Umbilical cord (tissue), 2 donors: ENCODE data around the gene TUBB8. TPM values are rescaled to one million over a fixed set of nuclear protein-coding genes. Genes with fewer than 3 reads are reported as not detected.
"Not testable (repeated sequence)": the region's sequence is repeated elsewhere in the genome, so short reads cannot be mapped to it uniquely, and the experiment has no call there.

Experiments
- DNase-seq: peaks from one replicate; pipeline ENCODE4 v3.0.0-alpha.2; 2015; ENCODE audit warnings: low spot score
- total RNA-seq: library from RNA; depleted of rRNA; stranded (reverse); fragments of >200 nt; gene quantifications from one replicate; pipeline ENCODE4 v1.2.3, GENCODE V29; 2014; ENCODE audit warnings: low replicate concordance; ENCODE audit not compliant: insufficient read depth

Gene TUBB8
- total RNA-seq, 1 donor from 2014 or later: 0.24 TPM

- DNase-seq: not testable (repeated sequence)
Observed at GRCh38 chr10:47864-48263, 1.2 kb downstream of the TUBB8 start.

DNA sequence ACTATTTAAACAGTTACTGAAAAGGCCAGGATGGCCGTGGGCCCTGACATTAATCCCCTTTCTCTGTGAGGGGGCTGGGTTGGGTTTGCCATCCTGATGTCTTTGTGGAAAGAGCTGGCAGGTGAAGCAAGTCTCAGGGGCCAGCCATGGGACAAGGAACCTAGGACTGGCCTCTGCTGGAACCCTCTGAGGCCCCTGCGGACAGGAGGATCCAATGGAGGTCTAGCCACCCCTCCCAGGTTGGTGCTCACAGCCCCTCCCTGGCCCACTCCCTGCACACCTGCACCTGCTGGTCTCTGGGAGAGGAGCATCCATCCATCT, 35.8 kb downstream of the TUBB8 start:
- not testable (repeated sequence) for DNase-seq

DNA sequence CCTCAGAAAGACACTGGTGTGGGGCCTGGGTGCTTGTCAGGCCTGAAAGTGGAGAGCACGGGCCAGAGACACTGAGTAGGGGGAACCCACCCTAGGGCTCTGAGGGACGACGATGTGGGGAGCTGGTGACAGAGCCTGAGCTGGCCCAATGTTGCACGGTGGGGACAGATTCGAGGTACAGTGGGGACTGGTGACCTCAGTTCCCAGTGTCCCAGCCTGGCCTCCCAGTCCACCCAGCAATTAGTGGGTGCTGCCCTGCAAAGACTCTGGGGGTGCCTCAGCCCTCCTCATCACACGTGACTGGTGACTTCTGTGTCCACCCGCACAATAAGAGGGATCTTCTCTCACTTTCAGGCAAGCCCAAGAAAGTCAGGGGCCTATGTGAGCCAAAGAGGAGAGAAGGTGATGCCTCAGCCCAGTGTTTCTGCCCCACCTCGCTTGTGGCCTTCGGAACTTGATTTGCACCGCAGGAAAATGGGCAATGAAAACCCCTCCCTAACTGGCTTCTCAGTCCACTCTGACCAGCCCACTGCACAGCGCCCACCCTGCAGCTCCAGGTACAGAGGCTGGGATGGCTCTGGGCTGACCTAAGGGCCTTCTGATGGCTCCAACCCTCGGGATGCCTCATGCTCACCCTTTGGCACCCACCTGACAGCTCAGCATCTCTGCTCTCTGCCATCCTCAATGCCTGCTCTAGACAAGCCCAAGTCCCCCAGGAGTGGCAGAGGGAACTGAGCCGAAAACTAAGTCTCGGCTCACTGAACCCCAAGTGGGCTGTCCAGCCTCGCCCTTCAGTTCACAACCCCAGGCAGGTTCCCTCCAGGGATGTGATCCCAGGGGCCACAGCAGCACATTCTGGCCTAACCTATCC, 36.4 kb downstream of the TUBB8 start:
- DNase-seq: not testable (repeated sequence)

GRCh38 chr10:11260-11659, 37.8 kb downstream of the TUBB8 start:
- DNase-seq: not testable (repeated sequence)

DNA sequence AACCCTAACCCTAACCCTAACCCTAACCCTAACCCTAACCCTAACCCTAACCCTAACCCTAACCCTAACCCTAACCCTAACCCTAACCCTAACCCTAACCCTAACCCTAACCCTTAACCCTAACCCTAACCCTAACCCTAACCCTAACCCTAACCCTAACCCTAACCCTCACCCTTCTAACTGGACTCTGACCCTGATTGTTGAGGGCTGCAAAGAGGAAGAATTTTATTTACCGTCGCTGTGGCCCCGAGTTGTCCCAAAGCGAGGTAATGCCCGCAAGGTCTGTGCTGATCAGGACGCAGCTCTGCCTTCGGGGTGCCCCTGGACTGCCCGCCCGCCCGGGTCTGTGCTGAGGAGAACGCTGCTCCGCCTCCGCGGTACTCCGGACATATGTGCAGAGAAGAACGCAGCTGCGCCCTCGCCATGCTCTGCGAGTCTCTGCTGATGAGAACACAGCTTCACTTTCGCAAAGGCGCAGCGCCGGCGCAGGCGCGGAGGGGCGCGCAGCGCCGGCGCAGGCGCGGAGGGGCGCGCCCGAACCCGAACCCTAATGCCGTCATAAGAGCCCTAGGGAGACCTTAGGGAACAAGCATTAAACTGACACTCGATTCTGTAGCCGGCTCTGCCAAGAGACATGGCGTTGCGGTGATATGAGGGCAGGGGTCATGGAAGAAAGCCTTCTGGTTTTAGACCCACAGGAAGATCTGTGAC, 38.7 kb downstream of the TUBB8 start:
- DNase-seq: not testable (repeated sequence)

Other genes starting within 250 kb of the TUBB8 start
- 68.1 TPM for gene ZMYND11, start 86.2 kb upstream of the TUBB8 start, total RNA-seq